Testis (tissue), 3 donors: ENCODE results near the gene GLS. TPM values are rescaled to one million over a fixed set of nuclear protein-coding genes. Genes with fewer than 3 reads are reported as not detected.
A peak's percentile ranks its signal among the peaks of the same experiment; 100 is the strongest.

Experiments used
- DNase-seq: peaks from one replicate; pipeline ENCODE4 v3.0.0-alpha.2; 2019
- H3K27ac ChIP-seq, 2 donors: fragments of 200-600 bp; sonication (generic); one replicate each; pipeline ENCODE4 v1.5.1; 2019
- H3K27me3 ChIP-seq: fragments of 200-600 bp; sonication (generic); one replicate; pipeline ENCODE4 v1.5.1; 2019
- H3K36me3 ChIP-seq: fragments of 200-600 bp; sonication (generic); one replicate; pipeline ENCODE4 v1.5.1; 2017; ENCODE audit warnings: low read depth; ENCODE audit errors: missing control alignments
- H3K4me1 ChIP-seq: fragments of 200-600 bp; sonication (generic); one replicate; pipeline ENCODE4 v1.5.1; 2019
- H3K4me3 ChIP-seq, 2 donors: fragments of 200-600 bp; sonication (generic); one replicate each; pipeline ENCODE4 v1.5.1; 2017 to 2019
- H3K9me3 ChIP-seq: fragments of 200-600 bp; sonication (generic); one replicate; pipeline ENCODE4 v1.5.1; 2017
- CTCF ChIP-seq, 3 experiments: fragments of 450-650 bp in 2 of 3; fragments of 200-600 bp in 1 of 3; sonication (generic) in 1 of 3; IDR thresholded peaks; one replicate each; pipeline ENCODE4 v1.5.1; 2016 to 2019; ENCODE audit warnings: antibody characterized with exemption in 3 of 3, mild to moderate bottlenecking in 2 of 3, moderate library complexity in 1 of 3
- POLR2A ChIP-seq: fragments of 450-650 bp; IDR thresholded peaks from one replicate; pipeline ENCODE4 v1.6.1; 2017; ENCODE audit warnings: antibody characterized with exemption, mild to moderate bottlenecking, moderate library complexity
- WGBS, 2 donors: methylation state at CpG; one replicate each; pipeline ENCODE4 v1.1.5; 2018; 5-methylcytosine and 5-hydroxymethylcytosine counted together
- intact Hi-C: fragments of 100-400 bp; cut with DNase I; formaldehyde crosslinking; loops from one replicate; pipeline ENCODE4 v1.15.1; 2023; ENCODE audit warnings: low total_unique reads
- polyA plus RNA-seq: library from polyadenylated mRNA; stranded (reverse); fragments of 350-450 nt; fragmentation: Illumina TruSeq; extraction: RNeasy Lipid Tissue Mini Kit (QIAGEN cat#74804); gene quantifications from one replicate; pipeline ENCODE4 v1.2.3, GENCODE V29; 2014; ENCODE audit warnings: low read depth, low replicate concordance; ENCODE audit not compliant: insufficient read depth
- total RNA-seq, 2 donors: library from RNA; depleted of rRNA; stranded (reverse); fragments of >200 nt; gene quantifications; one replicate each; pipeline ENCODE4 v1.2.3, GENCODE V29; 2016

The GLS gene
- total and polyA plus RNA-seq, 3 donors from 2014 or later: 22.8 to 130 (median 77.7) TPM

GRCh38 chr2:190947711-190948251, 67.2 kb downstream of the GLS start:
- H3K27ac ChIP-seq: peak overlapping the region; percentile 26 to 46
- H3K36me3 ChIP-seq: no peaks in the 10 kb centered on the region
- no peaks in the 10 kb centered on the region for H3K27me3 ChIP-seq
- TF ChIP-seq CTCF (IDR thresholded peaks at IDR 0.05): no peak
- no peak for TF ChIP-seq POLR2A
- no peak for DNase-seq
- peaks cover 35% of the 10 kb centered on the region for H3K4me1 ChIP-seq
- WGBS, 2 donors: 21 to 22% methylated on average over 2 of the region's 2 CpGs
- H3K9me3 ChIP-seq: no peaks in the 10 kb centered on the region
- H3K4me3 ChIP-seq: no peak overlapping the region
- intact Hi-C loops: no loop called here

- H3K4me1 ChIP-seq: peaks cover 37% of the 10 kb centered on the region
- 43 to 51% methylated on average over 2 of the region's 2 CpGs for whole genome bisulfite sequencing, 2 donors
- H3K9me3 ChIP-seq: no peaks in the 10 kb centered on the region
- H3K27ac ChIP-seq: peak overlapping the region in 1 of 2 donors; percentile 46
- H3K36me3 ChIP-seq: no peaks in the 10 kb centered on the region
- no peaks in the 10 kb centered on the region for H3K27me3 ChIP-seq
- intact Hi-C loops: no loop called here
- TF ChIP-seq POLR2A (no peak), CTCF (IDR thresholded peaks at IDR 0.05) (no peak)
- H3K4me3 ChIP-seq: no peak overlapping the region
- peak; percentile 83 for DNase-seq
Observed at GRCh38 chr2:190948671-190949070, 68.0 kb downstream of the GLS start.

- H3K9me3 ChIP-seq: no peaks in the 10 kb centered on the region
- H3K27me3 ChIP-seq: no peaks in the 10 kb centered on the region
- no peak for DNase-seq
- H3K36me3 ChIP-seq: no peaks in the 10 kb centered on the region
- TF ChIP-seq POLR2A: no peak
- TF ChIP-seq CTCF (IDR thresholded peaks at IDR 0.05): no peak
- no peak overlapping the region for H3K4me3 ChIP-seq
- WGBS, 2 donors: 87 to 91% methylated on average over 3 of the region's 3 CpGs
- intact Hi-C loops: no loop called here
- H3K4me1 ChIP-seq: peaks cover 37% of the 10 kb centered on the region
- H3K27ac ChIP-seq: no peak overlapping the region
Observed at GRCh38 chr2:190950566-190950991, 70.0 kb downstream of the GLS start.

- TF ChIP-seq CTCF (IDR thresholded peaks at IDR 0.05) (no peak), POLR2A (no peak)
- H3K9me3 ChIP-seq: no peaks in the 10 kb centered on the region
- no peak for DNase-seq
- H3K4me3 ChIP-seq: no peak overlapping the region
- peaks cover 13% of the 10 kb centered on the region for H3K4me1 ChIP-seq
- 39 to 40% methylated on average over 4 of the region's 4 CpGs for WGBS, 2 donors
- no peaks in the 10 kb centered on the region for H3K36me3 ChIP-seq
- no peak overlapping the region for H3K27ac ChIP-seq
- intact Hi-C loops: no loop called here
- H3K27me3 ChIP-seq: no peaks in the 10 kb centered on the region
Observed at GRCh38 chr2:190953257-190953656, 72.6 kb downstream of the GLS start.
